PC-3 (cell line): ENCODE measurements around the gene TMEM184C. TPM values are rescaled to one million over a fixed set of nuclear protein-coding genes. Genes with fewer than 3 reads are reported as not detected.

Source experiments
- ATAC-seq: fragments of 200-7000 bp; cut with Tn5 transposase; 2 replicates; pipeline ENCODE4 v1.9.1; 2020; ENCODE audit warnings: mild to moderate bottlenecking, moderate library complexity
- BruUV-seq: library from RNA; stranded (reverse); fragments of 400-500 nt; replicated peaks from 2 replicates; lab custom pipeline; 2021; lab: Mats Ljungman, UMichigan
- CTCF ChIA-PET: fragments of 300-600 bp; sonication (Branson Sonifier 250); formaldehyde crosslinking; loops from one replicate; lab custom pipeline; 2022; ENCODE audit warnings: antibody characterized with exemption; lab: Charles Lee
- POLR2A ChIA-PET: fragments of 300-600 bp; sonication (Branson Sonifier 250); formaldehyde crosslinking; loops from one replicate; lab custom pipeline; 2022; ENCODE audit warnings: antibody characterized with exemption; ENCODE audit not compliant: unreplicated experiment; lab: Charles Lee
- DNase-seq: peaks from one replicate; pipeline ENCODE4 v3.0.0-alpha.2; 2015
- H2AFZ ChIP-seq: fragments of 300-600 bp; sonication (generic); 2 replicates; pipeline ENCODE4 v1.6.0; 2016; ENCODE audit warnings: antibody characterized with exemption, low read length
- H3F3A ChIP-seq: fragments of 300-600 bp; sonication (generic); one replicate; pipeline ENCODE4 v1.6.0; 2017; ENCODE audit warnings: antibody characterized with exemption, low read length, control low read depth, mild to moderate bottlenecking; ENCODE audit not compliant: unreplicated experiment
- H3K27ac ChIP-seq: fragments of 300-600 bp; sonication (generic); 2 replicates; pipeline ENCODE4 v1.5.1; 2016; ENCODE audit warnings: mild to moderate bottlenecking, low read length
- H3K27me3 ChIP-seq: fragments of 300-600 bp; sonication (generic); 2 replicates; pipeline ENCODE4 v1.6.1; 2016; ENCODE audit warnings: low read length, mixed read lengths
- H3K36me3 ChIP-seq: fragments of 300-600 bp; sonication (generic); 2 replicates; pipeline ENCODE4 v1.6.1; 2016; ENCODE audit warnings: low read depth, mixed run types, low read length, mixed read lengths
- H3K4me1 ChIP-seq: fragments of 300-600 bp; sonication (generic); 2 replicates; pipeline ENCODE4 v1.5.1; 2016; ENCODE audit warnings: low read length; ENCODE audit not compliant: insufficient read depth
- H3K4me2 ChIP-seq: fragments of 300-600 bp; sonication (generic); 2 replicates; pipeline ENCODE4 v1.6.0; 2016; ENCODE audit warnings: low read length
- H3K4me3 ChIP-seq: fragments of 300-600 bp; sonication (generic); 2 replicates; pipeline ENCODE4 v1.5.1; 2016; ENCODE audit warnings: mild to moderate bottlenecking, low read length, mixed read lengths
- H3K79me2 ChIP-seq: fragments of 300-600 bp; sonication (generic); 2 replicates; pipeline ENCODE4 v1.6.1; 2017; ENCODE audit warnings: low read length, mixed read lengths
- H3K9ac ChIP-seq: fragments of 300-600 bp; sonication (generic); 2 replicates; pipeline ENCODE4 v1.6.0; 2016; ENCODE audit warnings: mild to moderate bottlenecking, low read length
- H3K9me2 ChIP-seq: fragments of 300-600 bp; sonication (generic); replicated peaks from 2 replicates; pipeline ENCODE4 v1.6.1; 2016; ENCODE audit warnings: mixed run types, low read length, mixed read lengths
- H3K9me3 ChIP-seq: fragments of 300-600 bp; sonication (generic); 2 replicates; pipeline ENCODE4 v1.6.1; 2016; ENCODE audit warnings: low read length, mixed read lengths
- H4K20me1 ChIP-seq: fragments of 300-600 bp; sonication (generic); 2 replicates; pipeline ENCODE4 v1.6.1; 2016; ENCODE audit warnings: low read length, mixed read lengths
- CTCF ChIP-seq: fragments of 300-600 bp; sonication (generic); conservative IDR thresholded peaks from 2 replicates; pipeline ENCODE4 v1.5.1; 2017; ENCODE audit warnings: antibody characterized with exemption, low read depth, mild to moderate bottlenecking, low read length
- EZH2 ChIP-seq: fragments of 300-600 bp; sonication (generic); IDR thresholded peaks from one replicate; pipeline ENCODE4 v1.6.1; 2017; ENCODE audit warnings: antibody characterized with exemption, mild to moderate bottlenecking, low read length; ENCODE audit not compliant: unreplicated experiment
- EZH2phosphoT487 ChIP-seq: fragments of 300-600 bp; sonication (generic); IDR thresholded peaks from 2 replicates; pipeline ENCODE4 v1.6.1; 2018; ENCODE audit warnings: mild to moderate bottlenecking, antibody characterized with exemption, low read length, borderline replicate concordance
- intact Hi-C: fragments of 100-400 bp; cut with micrococcal nuclease; formaldehyde crosslinking; loops from 2 replicates; pipeline ENCODE4 v1.9.0; 2023
- total RNA-seq: library from RNA; depleted of rRNA; stranded (reverse); fragments of >200 nt; gene quantifications from 2 replicates; pipeline ENCODE4 v1.2.3, GENCODE V29; 2014

Gene TMEM184C
- total RNA-seq, 1 experiment from 2014 or later, result 17.5 TPM

- ATAC-seq (no peak), DNase-seq (no peak)
- H3K9me3 ChIP-seq, result no peaks in the 10 kb centered on the region
- H3K9me2 ChIP-seq, result no peaks in the 10 kb centered on the region
- no peaks in the 10 kb centered on the region for H3K4me1 ChIP-seq
- POLR2A ChIA-PET, result no interaction called here
- no peak overlapping the region for H3K27ac ChIP-seq
- intact Hi-C loops, result no loop called here
- no peak overlapping the region for H3K9ac ChIP-seq
- no peaks in the 10 kb centered on the region for H4K20me1 ChIP-seq
- no peak overlapping the region for H3K4me3 ChIP-seq
- H2AFZ ChIP-seq, result no peak overlapping the region
- no peak overlapping the region for H3K4me2 ChIP-seq
- CTCF ChIA-PET, result no interaction called here
- no peaks in the 10 kb centered on the region for H3F3A ChIP-seq
- no TSS peak for BruUV-seq
- no peaks in the 10 kb centered on the region for H3K79me2 ChIP-seq
- H3K36me3 ChIP-seq, result no peaks in the 10 kb centered on the region; the same call in 1 of the 2 replicates
- H3K27me3 ChIP-seq, result no peaks in the 10 kb centered on the region
- TF ChIP-seq CTCF (no peak), EZH2 (no peak), EZH2phosphoT487 (no peak)
These were observed 41.3 kb downstream of the TMEM184C start for GRCh38 chr4:147658501-147658900.

GRCh38 chr4:147674073-147674472 lies 56.9 kb downstream of the TMEM184C start:
- H3K4me1 ChIP-seq, result no peaks in the 10 kb centered on the region
- no peaks in the 10 kb centered on the region for H3K27me3 ChIP-seq
- ChIA-PET POLR2A (no interaction called here), CTCF (interaction anchor here (0.6 kb wide), 1 partner anchor 193 kb away, joined by 3 read pairs; no protein-coding TSS in a partner anchor)
- TF ChIP-seq EZH2, result no peak
- H3K9ac ChIP-seq, result no peak overlapping the region
- no peak overlapping the region for H3K4me3 ChIP-seq
- 0 out of 2 replicates have a peak, but pooled peaks cover 4% of the 10 kb centered on the region for H3K79me2 ChIP-seq
- ATAC-seq (no peak), DNase-seq (no peak)
- no peaks in the 10 kb centered on the region for H3K9me2 ChIP-seq
- no peaks in the 10 kb centered on the region for H3F3A ChIP-seq
- no peak overlapping the region for H3K27ac ChIP-seq
- H3K9me3 ChIP-seq, result no peaks in the 10 kb centered on the region
- 0 out of 2 replicates have a peak, but pooled peaks cover 3% of the 10 kb centered on the region for H3K36me3 ChIP-seq
- intact Hi-C loops, result no loop called here
- no peak overlapping the region for H2AFZ ChIP-seq
- BruUV-seq, result no TSS peak
- H4K20me1 ChIP-seq, result no peaks in the 10 kb centered on the region
- no peak overlapping the region for H3K4me2 ChIP-seq

- Histone ChIP-seq H3K9me2 (no peaks in the 10 kb centered on the region), H3K4me1 (no peaks in the 10 kb centered on the region), H3K27ac (no peak overlapping the region), H2AFZ (no peak overlapping the region), H3K79me2 (0 out of 2 replicates have a peak, but pooled peaks cover 4% of the 10 kb centered on the region), H4K20me1 (no peaks in the 10 kb centered on the region), H3K9ac (no peak overlapping the region), H3K36me3 (0 out of 2 replicates have a peak, but pooled peaks cover 3% of the 10 kb centered on the region), H3K27me3 (no peaks in the 10 kb centered on the region), H3K4me2 (no peak overlapping the region), H3K4me3 (no peak overlapping the region), H3F3A (no peaks in the 10 kb centered on the region), H3K9me3 (no peaks in the 10 kb centered on the region)
- TF ChIP-seq CTCF (no peak), EZH2phosphoT487 (no peak)
- DNase-seq (peak; percentile 8), ATAC-seq (peak; percentile 38; the same call in 1 of the 2 replicates)
- ChIA-PET CTCF (interaction anchor here (0.6 kb wide), 1 partner anchor 193 kb away, joined by 3 read pairs; no protein-coding TSS in a partner anchor), POLR2A (no interaction called here)
- no TSS peak for BruUV-seq
- intact Hi-C loops, result no loop called here
These were observed 57.3 kb downstream of the TMEM184C start for GRCh38 chr4:147674496-147674895.
